ENCODE measurements around the gene SCAI. TPM values are rescaled to one million over a fixed set of nuclear protein-coding genes. Genes with fewer than 3 reads are reported as not detected.
"Not testable (repeated sequence)": the region's sequence is repeated elsewhere in the genome, so short reads cannot be mapped to it uniquely, and the experiment has no call there.

The SCAI gene
- 6.4 TPM for total RNA-seq
- long read RNA-seq, full-length matches to known transcripts = 2 of 7 reads
- long read RNA-seq, partial matches to known transcripts = 1 of 7 reads
- long read RNA-seq, other reads (novel, unspliced or antisense) = 4 of 7 reads

DNA sequence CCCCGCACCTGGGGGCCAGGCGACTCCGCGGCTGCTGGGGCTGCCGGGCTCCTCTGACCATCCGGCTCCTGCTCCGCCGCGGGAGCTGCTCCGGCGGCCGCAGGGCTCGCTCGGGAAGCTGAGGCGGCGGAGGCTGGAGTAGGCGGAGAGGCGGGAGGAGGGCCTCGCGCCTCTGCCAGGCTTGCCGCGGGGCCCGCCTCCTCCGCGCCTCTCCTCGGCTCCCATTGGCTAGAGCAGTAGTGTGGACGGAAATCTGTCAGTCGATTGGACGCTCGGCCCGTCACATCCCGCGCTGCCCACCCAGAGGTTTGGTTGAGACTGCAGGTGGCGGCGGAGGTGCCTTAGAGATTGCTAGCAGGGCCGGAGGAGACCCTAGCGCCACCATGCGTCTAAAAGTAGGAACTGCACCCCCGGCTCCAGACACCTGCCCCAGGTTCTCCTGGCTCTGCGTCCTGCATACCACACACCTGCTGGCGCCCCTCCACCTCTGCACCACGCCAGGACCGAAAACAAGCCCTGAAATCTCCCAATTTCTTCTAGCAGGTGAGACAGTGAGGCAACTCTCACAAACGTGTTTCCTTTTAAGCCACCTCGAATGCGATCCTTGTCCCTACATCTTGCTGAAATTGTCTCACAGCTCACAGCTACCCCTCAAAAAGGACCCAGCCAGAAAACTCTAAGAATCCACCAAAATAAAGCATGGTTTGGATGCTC is at the start of gene SCAI:
SCAI (minus strand) TSS at position 152 of the 714 bp plus-strand sequence; CDS start at position 61, 91 bp downstream.
- peak; percentile 99 for DNase-seq (ENCODE audit: low spot score)

DNA sequence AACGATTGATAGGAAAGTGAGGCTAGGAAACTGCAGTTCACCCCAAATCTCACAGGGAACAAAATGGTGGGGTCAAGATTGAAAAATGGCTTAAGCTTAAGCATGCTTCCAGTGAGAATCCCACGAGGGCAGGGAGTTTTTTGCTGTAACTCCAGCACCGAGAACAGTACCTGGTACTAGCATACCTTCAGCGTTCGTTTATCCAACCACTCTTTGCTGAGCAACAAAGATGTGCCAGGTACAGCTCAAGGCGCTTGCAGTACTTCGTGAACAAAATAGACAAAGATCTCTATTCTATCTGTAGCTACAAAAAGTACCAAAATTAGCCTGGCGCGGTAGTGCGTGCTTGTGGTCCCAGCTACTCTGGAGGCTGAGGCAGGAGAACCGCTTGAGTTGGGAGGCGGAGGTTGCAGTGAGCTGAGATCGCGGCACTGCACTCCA is 47.1 kb upstream of the SCAI start:
- no peak for DNase-seq (ENCODE audit: low spot score)

GRCh38 chr9:125189361-125190289 is 46.3 kb upstream of the SCAI start, which contains the start of gene PPP6C:
PPP6C (minus strand) TSS chr9:125189803; CDS start chr9:125189718, 85 bp downstream.
- DNase-seq (ENCODE audit: low spot score) = peak; percentile 98

DNA sequence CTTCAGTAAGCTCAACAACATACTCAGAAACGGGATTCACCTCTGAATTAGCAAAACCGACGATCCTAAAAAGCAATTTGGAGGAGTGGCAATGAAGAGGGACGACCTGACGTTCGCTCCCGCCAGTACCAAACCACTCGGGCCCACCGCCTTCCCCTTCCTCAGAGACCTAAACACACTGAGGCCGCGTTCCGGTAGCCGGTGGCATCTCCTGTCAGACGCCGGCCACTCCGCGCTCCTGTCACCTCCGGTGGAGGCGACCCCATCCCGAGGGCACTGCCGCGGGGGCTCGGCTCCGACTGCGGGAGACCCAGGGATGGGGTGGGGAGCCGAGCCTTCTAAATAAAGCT is 45.7 kb upstream of the SCAI start:
- peak; percentile 90 for DNase-seq (ENCODE audit: low spot score)

DNA sequence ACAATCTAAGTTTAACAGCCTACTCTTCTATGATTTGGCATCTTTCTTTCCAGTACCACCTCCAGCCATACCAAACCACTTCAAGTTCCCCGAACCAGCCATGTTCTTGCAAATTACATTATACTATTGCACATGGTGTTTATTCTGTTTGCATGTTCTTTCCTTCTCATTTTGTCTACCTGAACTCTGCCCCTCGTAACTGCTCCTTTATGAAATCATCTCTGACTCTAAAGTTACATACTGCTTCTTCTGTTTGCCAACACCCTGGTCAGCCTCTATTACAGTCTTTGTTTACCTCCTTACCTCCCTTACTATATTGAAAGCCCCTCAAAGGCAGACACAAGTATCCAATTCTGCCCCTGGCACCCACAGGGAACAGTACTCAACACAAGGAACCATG is 40.2 kb upstream of the SCAI start:
- no peak for DNase-seq (ENCODE audit: low spot score)

DNA sequence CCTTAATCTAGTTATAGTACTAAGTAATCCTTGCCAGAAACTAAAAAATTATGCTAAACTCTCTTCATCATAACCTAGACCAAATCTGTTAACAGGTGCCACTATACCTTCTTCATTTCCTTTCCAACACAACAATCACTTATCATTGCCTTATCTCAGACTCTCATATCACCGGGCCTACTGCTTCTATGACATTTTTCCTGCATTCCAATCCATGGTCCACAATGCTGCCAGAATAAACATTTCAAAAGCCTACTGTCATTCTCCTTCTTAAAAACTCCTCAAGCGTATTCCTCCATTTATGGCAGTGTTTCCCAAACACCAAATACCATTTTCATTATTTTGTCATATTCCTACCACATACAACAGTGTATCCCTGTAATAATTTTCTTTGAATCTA is 39.7 kb upstream of the SCAI start:
- no peak for DNase-seq (ENCODE audit: low spot score)

DNA sequence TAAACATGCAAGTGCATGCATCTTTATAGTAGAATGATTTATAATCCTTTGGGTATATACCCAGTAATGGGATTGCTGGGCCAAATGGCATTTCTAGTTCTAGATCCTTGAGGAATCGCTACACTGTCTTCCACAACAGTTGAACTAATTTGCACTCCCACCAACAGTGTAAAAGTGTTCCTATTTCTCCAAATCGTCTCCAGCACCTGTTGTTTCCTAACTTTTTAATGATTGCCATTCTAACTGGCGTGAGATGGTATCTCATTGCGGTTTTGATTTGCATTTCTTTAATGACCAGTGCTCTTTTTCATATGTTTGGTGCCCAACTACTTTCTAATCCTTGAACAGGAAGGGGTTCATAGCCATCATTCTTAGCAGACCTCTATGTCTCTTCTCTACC is 38.4 kb upstream of the SCAI start:
- DNase-seq (ENCODE audit: low spot score) = not testable (repeated sequence)

DNA sequence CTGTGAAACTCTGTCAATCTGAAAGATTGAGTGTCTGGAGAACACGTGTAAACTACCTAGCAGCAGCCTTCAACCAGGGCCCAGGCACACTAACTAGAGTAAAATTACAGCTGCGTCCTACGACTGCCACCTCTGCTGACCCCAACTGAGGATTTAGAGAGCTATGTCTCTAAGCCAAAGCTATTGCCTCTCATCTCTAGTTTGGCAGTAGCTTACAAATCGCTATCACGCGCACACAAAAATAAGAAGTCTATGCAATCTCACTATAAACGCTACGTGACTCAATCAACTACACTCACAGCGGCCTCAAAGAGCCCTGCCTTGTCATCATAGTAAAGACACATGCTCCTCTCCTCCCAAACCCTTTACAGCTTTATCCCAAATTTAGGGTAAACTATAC is 37.5 kb upstream of the SCAI start:
- no peak for DNase-seq (ENCODE audit: low spot score)

GRCh38 chr9:125179776-125180175 is 36.4 kb upstream of the SCAI start:
- not testable (repeated sequence) for DNase-seq (ENCODE audit: low spot score)

GRCh38 chr9:125177888-125178287 is 34.6 kb upstream of the SCAI start:
- no peak for DNase-seq (ENCODE audit: low spot score)

DNA sequence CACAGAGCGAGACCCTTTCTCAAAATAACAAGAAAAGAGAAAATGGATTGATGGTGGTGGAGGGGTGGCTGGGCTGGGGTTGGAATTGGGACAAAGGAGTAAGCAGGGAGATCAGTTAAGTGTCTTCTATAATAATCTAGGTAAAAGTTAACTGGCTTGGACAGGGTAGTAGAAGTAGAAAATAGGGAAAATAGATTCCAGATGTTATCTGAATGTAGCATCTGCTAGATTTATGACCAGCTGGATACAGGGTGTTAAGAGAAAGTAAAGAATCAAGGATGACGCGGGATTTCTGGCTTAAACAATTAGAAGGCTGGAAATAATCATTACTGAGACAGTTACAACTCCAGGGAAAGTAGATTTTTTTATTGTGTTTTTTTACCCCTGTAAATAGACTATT is 33.3 kb upstream of the SCAI start:
- no peak for DNase-seq (ENCODE audit: low spot score)

DNA sequence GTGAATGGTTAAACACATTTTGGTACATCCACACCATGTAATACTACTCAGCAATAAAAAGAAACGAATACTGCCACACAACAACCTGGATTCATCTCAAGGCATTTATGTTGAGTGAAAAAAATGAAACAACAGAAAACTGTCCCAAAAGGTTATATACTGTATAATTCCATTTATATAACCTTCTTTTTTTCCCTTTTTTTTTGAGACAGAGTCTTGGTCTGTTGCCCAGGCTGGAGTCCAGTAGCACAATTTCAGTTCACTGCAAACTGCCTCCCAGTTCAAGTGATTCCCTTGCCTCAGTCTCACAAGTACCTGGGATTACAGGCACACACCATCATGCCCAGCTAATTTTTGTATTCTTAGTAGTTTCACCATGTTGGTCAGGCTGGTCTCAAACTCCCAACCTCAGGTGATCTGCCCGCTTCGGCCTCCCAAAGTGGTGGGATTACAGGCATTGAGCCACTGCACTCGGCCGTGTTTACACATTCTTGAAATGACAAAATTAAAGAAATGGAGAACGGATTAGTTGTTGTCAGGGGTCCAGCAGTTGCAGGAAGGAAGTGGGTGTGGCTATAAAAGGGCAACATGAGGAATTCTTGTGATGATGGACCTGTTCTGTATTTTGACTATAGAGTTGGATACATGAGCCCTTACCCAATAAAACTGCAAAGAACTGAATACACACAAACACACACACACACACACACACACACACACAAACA is 28.9 kb upstream of the SCAI start:
- DNase-seq (ENCODE audit: low spot score) = no peak

DNA sequence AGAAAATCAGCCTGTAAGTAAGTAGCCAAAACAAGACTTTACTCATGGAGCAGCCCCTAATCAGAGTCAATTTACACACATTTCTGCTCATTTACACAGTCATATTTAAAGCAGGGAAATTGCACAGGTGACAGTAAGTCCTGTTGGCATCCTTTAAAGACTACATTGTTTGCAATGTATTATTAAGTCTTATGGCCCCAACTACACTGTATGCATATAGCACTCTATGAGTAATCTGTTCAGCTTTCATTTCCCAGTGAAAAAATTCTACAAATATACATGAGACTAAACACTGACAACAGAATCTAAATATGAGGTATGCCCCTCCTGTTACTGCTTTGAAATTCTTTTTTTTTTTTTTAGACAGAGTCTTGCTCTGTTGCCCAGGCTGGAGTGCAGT is 26.6 kb upstream of the SCAI start:
- DNase-seq (ENCODE audit: low spot score) = no peak

DNA sequence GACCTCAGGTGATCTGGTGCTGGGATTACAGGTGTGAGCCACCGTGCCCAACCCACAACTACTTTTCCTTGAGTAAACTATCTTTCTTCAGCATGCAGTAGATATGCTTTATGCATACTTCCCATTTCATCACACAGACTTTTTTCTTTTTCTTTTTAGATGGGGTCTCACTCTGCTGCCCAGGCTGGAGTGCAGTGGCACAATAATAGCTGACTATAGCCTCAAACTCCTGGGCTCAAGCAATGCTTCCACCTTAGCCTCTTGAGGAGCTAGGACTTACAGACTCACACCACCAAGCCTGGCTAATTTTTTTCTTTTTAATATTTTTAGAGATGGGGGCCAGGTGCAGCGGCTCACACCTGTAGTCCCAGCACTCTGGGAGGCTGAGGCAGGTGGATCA is 23.4 kb upstream of the SCAI start:
- no peak for DNase-seq (ENCODE audit: low spot score)

GRCh38 chr9:125162891-125163290 is 19.6 kb upstream of the SCAI start:
- not testable (repeated sequence) for DNase-seq (ENCODE audit: low spot score)

- DNase-seq (ENCODE audit: low spot score) = no peak
These were observed 18.1 kb upstream of the SCAI start for GRCh38 chr9:125161284-125161918.

- no peak for DNase-seq (ENCODE audit: low spot score)
These were observed 17.4 kb upstream of the SCAI start for GRCh38 chr9:125160750-125161149.

DNA sequence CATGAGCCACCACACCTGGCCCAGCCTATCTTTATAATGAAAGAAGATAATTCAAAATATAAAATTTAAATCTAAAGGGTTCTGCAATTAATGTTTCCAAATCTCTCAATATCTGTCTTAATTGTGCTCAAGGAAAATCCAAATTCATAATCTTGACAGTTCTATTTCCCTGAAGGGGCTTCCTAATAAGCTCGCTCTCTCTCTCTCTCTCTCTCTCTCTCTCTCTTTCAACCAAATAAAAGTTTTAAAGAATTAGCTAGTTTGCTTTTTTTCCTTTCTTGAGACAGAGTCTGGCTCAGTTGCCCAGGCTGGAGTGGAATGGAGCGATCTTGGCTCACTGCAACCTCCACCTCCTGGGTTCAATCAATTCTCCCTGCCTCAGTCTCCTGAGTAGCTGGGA is 13.2 kb upstream of the SCAI start:
- no peak for DNase-seq (ENCODE audit: low spot score)

GRCh38 chr9:125153712-125154367 is 10.5 kb upstream of the SCAI start:
- no peak for DNase-seq (ENCODE audit: low spot score)

- no peak for DNase-seq (ENCODE audit: low spot score)
These were observed 8.4 kb upstream of the SCAI start for GRCh38 chr9:125151730-125152129.

All from mesenteric fat pad (tissue), 1 donor.